Subcutaneous adipose tissue (tissue), 4 donors: ENCODE measurements around the gene PKDREJ. TPM values are rescaled to one million over a fixed set of nuclear protein-coding genes. Genes with fewer than 3 reads are reported as not detected.

Experiments used
- CTCF ChIP-seq: fragments of 450-650 bp; IDR thresholded peaks from one replicate; pipeline ENCODE4 v1.5.1; 2016; ENCODE audit warnings: low read depth, mild to moderate bottlenecking, control low read depth, antibody characterized with exemption, moderate library complexity
- total RNA-seq, 4 donors: library from RNA; depleted of rRNA; stranded (reverse); fragments of >200 nt; gene quantifications; one replicate each; pipeline ENCODE4 v1.1.0, GENCODE V29; 2016

Gene PKDREJ
- total RNA-seq, 4 donors from 2014 or later, result 0.16 to 0.22 TPM; not detected in 2

- TF ChIP-seq CTCF, result no peak
Observed at GRCh38 chr22:46244771-46245170, 18.4 kb downstream of the PKDREJ start.

DNA sequence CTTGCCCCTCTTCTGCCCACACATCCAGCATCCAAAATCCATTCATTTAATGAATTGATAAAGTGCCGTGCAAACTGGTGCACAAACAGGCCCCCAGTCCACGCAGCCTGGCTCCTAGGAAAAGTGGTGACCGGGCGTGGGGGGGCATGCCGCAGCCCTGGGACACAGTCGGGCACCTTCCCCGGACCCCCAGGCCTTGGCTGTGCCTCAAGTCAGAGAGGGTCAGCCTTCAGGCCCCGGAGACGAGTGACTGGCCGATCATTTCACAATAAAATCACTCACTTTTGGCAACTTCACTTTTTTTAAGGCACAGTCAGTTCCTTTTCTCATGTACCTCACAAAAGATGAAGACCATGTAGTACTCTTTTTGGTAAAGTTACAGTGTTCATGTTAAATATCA lies 21.1 kb downstream of the PKDREJ start:
- TF ChIP-seq CTCF, result no peak

DNA sequence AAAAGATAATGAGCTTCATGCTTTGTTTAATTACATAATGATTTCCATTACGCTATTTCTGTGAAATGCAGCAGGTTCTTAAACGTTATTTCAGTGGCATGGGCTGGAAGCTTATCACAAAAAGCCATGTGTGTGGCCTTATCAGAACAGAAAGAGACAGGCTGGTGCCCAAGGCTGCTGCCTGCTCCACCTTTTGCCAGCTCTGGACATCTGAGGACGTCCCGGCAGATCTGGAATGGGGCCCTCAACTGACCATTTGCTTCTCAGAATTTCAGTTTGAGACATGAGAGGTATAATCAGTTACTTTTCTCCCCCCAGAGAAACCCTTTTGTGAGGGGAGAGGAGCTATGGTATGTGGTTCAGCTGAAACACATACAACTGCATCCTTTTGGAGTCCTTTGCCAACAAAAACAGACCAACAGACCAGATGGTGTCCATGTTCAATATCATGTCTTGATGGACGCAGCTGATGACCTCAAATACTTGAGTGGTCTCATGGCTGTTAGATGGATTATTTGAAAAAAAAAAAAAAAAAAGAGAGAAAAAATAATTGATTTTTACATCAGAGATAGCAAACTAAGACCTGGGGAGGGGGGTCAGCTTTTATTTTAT lies 21.6 kb downstream of the PKDREJ start:
- no peak for TF ChIP-seq CTCF

DNA sequence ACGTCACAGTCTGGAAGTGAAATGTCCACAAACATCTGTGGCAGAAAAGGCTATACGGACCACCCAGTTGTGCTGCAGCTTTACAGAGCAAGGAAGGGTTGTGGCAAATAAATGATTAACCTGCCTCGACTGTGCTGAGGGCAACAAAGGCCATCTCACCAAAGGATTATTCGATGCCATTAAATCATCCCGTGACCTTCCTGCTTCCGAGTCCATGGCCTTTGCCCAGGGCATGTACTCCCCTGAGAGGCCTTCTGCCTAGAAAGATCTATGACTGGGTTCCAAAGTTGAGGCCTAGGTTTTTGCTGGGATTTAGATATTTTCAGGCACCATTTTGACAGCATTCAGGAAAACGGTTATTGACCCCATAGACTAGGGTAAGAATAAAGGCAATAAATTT lies 22.2 kb downstream of the PKDREJ start:
- no peak for TF ChIP-seq CTCF

DNA sequence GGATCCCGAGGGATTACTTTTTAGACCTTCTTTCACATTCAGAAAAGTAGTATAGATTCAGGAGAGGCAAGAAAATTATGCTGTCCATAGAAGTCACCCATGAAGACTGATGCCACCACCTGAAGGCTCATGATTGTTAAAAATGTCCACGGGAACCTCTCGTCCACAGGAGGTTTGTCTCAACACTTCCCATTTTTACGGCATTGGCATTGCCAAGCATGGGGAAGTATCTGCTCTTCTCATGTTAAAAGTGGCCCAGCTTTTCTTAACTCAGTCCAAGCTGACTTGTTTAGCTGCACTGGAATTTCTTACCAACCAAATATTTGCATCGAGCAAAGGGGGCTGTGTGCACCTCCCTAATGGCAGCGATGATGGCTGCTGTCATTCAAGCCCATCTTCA lies 22.6 kb downstream of the PKDREJ start:
- no peak for TF ChIP-seq CTCF

DNA sequence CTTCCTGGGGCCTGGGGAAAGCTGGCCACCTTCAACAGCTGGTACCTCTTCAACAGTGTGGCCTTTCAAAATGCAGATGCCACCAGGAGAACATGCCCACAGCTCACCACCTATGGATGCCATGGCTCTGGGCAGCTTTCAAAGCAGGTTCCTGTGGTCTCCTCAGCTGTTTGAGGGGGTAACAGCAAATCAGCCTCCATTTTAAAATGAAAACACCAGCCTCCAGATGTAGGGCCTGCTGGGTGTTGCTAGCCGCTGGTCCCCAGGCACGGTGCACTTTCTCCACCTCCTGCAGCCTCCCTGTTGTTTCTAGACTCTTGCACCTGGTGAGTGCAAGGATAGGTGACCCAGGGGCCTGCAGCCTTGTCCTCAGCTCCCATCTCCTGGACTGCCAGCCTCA lies 23.1 kb downstream of the PKDREJ start:
- no peak for TF ChIP-seq CTCF

DNA sequence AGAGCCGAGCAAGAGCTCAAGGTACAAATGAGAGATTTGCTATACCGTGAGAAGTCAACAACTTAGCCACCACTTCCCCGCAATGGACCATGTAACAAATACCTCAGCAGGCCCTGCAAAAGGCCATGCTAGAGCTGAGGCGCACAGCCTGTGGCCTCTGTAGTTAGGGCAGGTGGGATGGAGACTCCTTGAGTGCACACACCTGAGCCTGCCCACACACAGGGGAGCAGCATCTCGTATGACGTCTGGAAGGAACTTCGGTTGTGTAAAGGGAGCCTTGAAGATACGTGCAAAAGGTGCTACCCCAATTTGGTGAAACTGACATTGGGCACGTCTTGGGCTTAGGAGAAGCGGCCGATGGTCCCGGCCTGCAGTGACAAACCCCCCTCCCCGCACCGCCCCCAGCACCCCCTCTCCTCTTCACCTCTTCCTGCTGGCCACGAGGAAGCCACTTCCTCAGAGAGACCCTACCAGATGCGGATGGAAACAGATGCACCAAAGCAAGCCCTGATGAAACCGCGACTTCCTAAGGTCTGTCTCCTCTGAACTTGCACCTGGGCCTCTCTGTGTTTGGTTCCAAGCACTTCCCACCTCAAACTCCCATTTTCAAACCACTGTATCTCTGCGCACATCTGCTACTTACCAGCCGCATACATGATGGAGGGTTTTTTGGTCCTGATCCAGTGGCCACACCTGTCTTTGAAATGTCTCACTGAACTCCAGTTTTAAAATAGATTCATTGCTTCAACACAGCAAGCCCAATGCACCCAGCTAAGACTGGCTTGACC lies 23.7 kb downstream of the PKDREJ start:
- no peak for TF ChIP-seq CTCF
